GM12892 (cell line): ENCODE data around the gene ARMC2.

Experiments used
- POLR2A ChIP-seq: IDR thresholded peaks from 2 replicates; pipeline ENCODE4 v1.6.1; 2011; ENCODE audit warnings: low read depth, low read length, control low read depth
- POLR2AphosphoS5 ChIP-seq: IDR thresholded peaks from 2 replicates; pipeline ENCODE4 v1.6.1; 2011; ENCODE audit warnings: low read depth, low read length, control low read depth
- TAF1 ChIP-seq: IDR thresholded peaks from 2 replicates; pipeline ENCODE4 v1.6.1; 2011; ENCODE audit warnings: low read depth, mild to moderate bottlenecking, control low read depth, low read length, borderline replicate concordance

DNA sequence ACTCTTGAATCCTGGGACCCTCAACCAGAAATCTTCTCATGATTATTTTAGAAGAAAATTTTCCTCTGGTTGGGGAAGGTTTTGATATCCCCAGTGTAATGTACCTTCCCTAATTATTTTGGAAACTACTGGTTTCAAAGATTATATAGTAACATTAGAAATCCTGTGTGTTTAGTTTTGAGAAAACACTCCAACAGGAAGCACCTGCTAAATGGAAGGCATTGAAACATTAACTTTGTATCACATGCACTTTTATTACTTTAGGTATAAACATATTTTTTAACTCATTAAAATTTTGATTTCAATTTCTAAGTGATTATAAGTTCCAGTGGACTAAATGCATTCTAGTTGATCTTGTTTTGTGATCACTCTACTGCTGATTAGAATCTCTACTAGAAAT is 137.1 kb downstream of the ARMC2 start:
- TF ChIP-seq POLR2A, result no peak
- TF ChIP-seq POLR2AphosphoS5, result no peak
- TF ChIP-seq TAF1, result no peak
